GM18499 (cell line): ENCODE data around the gene SAMD7.

Experiments
- ATAC-seq: cut with Tn5 transposase; IDR thresholded peaks from one replicate; pipeline ENCODE4 v1.9.1; 2021; ENCODE audit warnings: moderate number of reproducible peaks; ENCODE audit not compliant: insufficient read depth, unreplicated experiment

The SAMD7 gene

DNA sequence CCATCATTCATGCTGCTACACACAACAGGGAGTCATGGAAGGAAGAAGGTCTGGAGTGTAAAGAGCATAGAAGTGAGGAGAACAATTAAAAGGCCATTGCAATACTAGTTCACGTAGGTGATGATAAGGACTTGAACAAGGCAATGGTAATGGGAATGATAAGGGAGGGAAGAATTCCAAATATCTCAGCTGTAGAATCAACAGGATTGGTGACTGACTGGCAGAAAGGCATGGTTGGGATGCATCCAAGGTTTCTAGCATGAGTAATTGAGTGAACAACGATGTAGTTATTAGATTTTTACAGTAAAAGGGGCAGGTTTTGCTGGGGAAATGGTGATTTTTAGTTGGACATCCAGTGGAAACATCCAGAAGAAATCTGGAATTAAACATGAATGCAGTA, 52.8 kb downstream of the SAMD7 start:
- ATAC-seq, result no peak

DNA sequence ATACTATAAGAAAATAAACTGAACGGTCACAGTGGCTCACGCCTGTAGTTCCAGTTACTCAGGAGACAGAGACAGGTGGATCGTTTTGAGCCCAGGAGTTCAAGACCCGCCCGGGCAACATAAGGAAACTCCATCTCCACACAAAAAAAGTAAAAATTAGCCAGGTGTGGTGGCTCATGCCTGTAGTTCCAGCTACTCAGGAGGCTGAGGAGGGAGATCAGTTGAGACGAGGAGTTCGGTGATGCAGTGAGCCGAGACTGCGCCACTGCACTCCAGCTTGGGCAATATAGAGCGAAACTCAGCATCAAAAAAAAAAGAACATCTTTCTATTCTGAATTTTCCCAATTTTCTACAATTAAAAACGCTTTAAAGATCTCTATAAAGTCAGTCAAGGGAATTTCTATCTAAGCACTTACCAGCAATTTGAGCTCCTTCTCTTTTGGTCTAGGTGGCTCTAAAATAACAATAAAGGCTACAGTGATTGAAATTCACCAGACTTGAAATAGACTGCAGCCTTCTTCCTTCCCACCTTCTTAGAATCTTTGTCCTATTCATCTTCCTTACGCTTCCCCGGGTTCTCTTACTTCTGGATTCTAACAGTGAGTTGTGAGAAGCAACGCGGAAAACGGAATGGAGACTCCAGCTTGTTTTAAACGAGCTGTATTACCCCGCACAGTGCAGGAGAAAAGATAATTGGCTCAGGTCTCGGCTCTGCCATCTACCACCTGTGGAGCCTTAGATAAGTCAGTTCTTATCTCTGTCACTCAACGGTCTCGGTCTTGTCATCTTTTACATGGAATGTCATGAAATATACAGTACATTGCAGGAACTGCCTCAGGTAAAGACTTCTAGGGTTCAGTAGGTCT, 54.4 kb downstream of the SAMD7 start:
- peak; percentile 6 for ATAC-seq

DNA sequence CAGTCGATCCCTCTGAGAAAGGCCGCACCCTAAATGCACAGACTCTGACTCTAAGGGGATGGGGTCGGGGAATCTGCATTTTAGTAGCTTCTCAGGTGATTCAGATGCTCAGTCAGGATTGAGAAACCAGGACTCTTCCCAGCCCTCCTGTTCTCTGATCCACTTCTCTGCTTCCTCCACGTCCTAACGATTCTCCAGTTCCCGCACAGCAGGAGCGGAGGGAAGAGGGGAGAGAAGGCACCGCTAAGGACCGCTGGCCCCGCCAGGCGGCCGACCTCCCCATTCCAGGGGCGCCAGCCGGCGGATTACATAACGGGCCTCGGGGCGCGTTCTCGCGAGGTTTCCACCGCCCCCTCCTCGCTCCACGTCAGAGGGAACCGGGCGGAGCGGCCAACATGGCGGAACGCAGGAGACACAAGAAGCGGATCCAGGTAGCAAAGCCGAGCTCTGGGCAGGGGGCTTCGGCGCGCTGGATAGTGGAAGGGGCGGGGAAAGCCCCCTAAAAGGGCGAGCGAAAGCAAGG, 55.1 kb downstream of the SAMD7 start, which contains the start of gene SEC62:
Gene SEC62 (plus strand): TSS at position 380 of the 523 bp plus-strand sequence. CDS start 16 bp downstream, at position 396.
- peak; percentile 54 for ATAC-seq

DNA sequence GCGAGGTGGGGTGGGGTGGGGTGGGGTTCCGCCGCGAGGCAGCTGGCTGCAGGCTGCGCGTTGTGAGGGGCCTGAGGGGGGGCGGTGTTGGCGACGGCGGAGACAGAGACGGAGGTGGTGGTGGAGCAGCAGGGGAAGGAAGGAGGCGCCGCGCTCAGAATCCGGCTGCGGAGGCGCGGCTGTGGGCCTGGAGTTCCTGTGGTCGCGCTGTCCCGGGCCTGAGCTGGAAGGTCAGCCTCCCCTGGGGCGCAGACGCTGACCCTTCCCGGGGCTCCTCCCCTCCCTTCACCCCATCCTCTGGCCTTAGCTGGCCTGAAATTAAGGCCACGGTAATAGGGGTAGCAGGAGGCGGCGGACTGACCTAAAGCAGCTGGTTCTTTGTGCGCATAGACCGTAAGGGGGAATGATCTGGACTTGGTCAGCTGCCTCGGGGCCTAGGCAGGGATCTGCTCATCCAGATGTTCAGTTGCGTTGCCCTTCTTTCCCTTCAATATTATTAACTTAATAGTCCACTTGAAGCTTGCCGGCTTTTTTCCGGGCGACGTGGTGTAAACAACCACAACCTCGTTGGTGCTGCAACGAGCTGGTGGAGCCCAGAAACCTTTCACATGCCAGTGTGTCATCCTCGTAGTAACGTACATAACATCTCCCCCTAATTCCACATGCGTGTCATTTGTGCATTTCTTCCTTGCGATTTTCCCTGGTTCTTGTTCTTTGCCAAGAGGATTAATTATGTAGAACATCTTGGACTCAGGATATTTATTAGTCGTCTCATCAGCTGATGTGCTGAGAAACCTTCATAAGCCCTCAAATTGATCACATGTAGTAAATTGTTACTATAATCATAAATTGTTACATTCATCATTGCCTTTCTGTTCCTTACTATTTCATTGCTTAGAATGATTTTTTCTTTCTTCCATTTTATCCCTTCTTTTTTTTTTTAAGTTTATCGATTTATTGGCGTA, 55.9 kb downstream of the SAMD7 start:
- ATAC-seq, result peak; percentile 3

DNA sequence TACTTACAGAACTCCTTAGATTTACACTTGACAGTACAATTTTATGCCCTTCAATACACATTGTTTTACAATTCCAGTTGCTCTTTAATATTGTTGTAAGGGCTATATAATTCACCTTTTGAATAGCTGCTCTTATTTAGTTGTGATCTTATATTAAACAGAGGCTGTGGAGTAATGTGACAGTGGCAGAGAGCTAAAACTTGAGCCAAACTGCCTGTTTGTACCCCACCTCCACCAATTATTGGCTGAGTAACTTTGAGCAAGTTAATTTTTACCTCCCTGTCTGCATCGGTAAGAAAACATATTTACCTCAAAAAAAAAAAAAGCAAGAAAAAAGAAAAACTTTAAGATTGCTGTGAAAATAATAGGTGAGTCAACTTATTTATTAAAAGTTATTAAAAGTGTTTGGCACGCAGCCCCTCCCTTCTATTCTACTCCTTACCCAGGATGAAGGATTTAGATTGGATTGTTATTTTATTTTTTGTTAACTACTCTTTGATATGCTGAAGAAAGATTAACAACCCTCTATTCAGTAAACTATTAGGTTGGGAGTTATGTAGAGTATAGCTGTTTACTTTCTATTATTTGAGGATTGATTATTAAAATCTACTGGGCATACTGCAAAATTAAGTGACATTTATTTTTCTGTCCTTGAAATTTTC, 57.0 kb downstream of the SAMD7 start:
- no peak for ATAC-seq

DNA sequence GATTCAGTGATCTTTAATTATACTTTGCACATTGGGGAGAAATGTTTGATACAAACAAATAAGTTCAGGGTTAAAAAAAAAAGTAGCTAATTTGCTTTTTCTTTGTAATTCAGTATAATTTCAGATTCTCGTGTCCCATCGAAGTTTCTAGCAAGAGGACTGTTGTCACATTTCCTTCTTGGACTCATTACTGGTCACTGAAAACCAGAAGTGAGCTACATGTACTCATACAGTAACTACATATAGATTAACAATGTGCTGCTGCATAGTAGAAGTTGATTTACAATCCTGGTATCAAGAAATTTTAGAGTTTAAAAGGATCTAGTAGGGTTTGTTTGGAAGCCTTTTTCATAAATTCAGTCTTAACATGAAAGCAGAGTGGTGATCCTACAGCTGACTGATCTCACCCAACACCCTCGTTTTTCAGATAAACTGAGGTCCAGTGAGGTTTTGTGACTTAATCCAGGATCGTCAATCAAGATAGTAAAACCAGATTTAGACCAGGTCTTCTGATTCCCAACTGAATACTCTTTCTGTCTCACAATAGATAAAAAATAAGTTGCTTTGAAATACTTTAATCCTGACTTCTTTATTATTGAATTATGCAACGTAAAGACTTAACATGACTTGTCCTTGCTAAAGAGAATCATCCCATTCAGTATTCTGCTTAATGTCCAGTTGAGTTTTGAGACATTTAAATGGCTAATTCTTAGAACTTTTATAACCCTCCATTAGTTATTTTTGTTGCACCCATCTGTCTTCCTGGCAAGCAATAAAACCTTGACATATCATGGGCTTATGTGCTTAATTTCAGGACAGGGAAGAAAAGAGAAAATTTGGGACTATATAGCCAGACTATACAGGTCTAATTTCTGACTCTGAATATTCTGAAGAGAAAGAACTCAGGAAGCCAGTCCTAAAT, 58.1 kb downstream of the SAMD7 start:
- no peak for ATAC-seq

DNA sequence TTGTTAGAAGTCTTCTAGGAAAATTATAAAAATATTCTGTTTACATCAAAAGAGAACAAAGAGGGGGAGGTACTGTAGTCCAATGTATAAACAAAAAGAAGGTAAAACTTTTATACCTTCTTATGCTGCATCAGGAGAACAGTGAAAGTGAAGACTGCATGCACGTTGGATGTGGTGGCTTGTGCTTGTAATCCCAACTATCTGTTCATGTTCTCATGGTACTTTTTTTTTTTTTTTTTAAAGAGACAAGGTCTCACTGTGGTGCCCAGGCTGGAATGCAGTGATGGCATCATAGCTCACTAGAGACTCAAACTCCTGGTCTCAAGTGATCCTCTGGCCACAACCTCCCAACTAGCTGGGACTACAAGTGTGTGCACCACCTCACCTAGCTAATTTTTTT, 59.5 kb downstream of the SAMD7 start:
- ATAC-seq, result no peak

DNA sequence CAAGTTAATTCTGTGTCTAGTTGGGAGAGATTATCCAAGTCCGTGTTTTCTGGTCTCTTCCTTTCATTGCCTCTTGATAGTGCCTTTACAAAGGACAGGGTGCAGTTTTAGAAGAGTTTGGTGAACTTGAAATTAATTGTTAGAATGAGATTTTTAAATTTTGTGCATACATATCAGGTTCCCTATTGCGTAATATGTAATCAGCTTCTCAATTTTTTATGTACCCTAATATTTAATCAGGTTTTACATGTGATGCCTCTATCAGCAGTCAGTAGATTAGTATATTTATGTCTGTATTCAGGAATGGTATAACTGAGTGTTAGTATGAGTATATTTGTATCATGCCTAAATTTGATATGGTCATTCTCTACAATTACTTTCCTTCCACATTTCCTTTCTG, 60.1 kb downstream of the SAMD7 start:
- ATAC-seq, result no peak

DNA sequence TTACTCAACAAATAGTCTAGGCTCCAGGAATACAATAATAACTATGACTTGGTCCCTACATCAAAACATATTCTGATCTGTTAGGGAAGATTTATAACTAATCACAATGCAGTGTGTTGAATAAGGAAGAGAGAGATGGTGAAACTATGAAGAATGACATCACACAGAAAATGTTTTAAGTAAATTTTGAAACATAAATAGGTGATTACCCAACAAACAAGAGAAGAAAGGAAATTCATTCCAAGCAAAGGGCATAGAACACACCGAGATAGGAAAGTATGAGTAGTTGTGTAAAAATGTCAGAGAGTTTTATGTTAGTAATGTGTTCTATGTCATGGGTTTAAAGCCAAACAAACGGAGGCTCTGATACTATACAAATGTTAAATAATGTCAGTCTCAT, 68.7 kb downstream of the SAMD7 start:
- ATAC-seq, result no peak

DNA sequence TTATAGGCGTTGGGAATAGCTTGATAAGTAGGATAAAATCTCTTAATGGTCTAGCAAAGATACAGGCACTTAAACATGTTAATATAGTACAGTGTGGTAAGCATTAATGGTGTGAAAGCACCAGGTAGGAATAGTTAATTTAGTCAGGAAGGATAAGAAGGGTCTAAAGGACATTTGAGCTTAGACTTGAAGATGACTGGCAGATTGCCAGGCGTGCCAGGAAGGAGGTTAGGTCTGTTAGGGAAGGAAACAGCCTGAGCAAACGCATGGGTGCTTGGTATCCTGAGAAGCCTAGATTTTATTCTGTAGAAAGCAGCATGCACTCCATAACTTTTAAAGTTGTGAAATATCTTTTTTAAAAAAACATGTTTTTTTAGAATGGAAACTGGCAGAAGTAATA, 72.9 kb downstream of the SAMD7 start:
- no peak for ATAC-seq
